Stimulated activated CD8-positive, alpha-beta memory T cell treated with anti-CD3 and anti-CD28 coated beads, Interleukin-7, amount 100 ng/mL, for 1 hour (primary cell): Measurements from ENCODE around the gene RITA1.
"Not testable (repeated sequence)": the region's sequence is repeated elsewhere in the genome, so short reads cannot be mapped to it uniquely, and the experiment has no call there.

Experiments used
- DNase-seq, 2 donors: peaks; one replicate each; pipeline ENCODE4 v3.0.0-alpha.2; 2020; ENCODE audit warnings: low read depth in 2 of 2

RITA1 gene

GRCh38 chr12:113203852-113204760, 18.6 kb downstream of the RITA1 start:
- no peak for DNase-seq

GRCh38 chr12:113204804-113205203, 19.3 kb downstream of the RITA1 start:
- no peak for DNase-seq

- DNase-seq: not testable (repeated sequence)
Measured at GRCh38 chr12:113206802-113207201, 21.3 kb downstream of the RITA1 start.

GRCh38 chr12:113207613-113208040, 22.1 kb downstream of the RITA1 start:
- no peak for DNase-seq

GRCh38 chr12:113208041-113208934, 22.8 kb downstream of the RITA1 start:
- peak; percentile 20 to 37 for DNase-seq

GRCh38 chr12:113211160-113211559, 25.6 kb downstream of the RITA1 start:
- no peak for DNase-seq

GRCh38 chr12:113214895-113215400, 29.4 kb downstream of the RITA1 start:
- no peak for DNase-seq

- DNase-seq: no peak
Measured at GRCh38 chr12:113216027-113216426, 30.5 kb downstream of the RITA1 start.

GRCh38 chr12:113220593-113221180, 35.2 kb downstream of the RITA1 start:
- no peak for DNase-seq

- DNase-seq: peak; percentile 96
Measured at GRCh38 chr12:113221181-113221996, 35.9 kb downstream of the RITA1 start, which contains the start of gene TPCN1. Gene TPCN1 (plus strand): TSS chr12:113221464. CDS start chr12:113226853, 5,389 bp downstream.

- no peak for DNase-seq
Measured at GRCh38 chr12:113221997-113222729, 36.6 kb downstream of the RITA1 start.

- DNase-seq: no peak
Measured at GRCh38 chr12:113222730-113223531, 37.4 kb downstream of the RITA1 start.

- no peak for DNase-seq
Measured at GRCh38 chr12:113224955-113225354, 39.4 kb downstream of the RITA1 start.

- DNase-seq: no peak
Measured at GRCh38 chr12:113226696-113227568, 41.4 kb downstream of the RITA1 start.

GRCh38 chr12:113227686-113228391, 42.3 kb downstream of the RITA1 start:
- DNase-seq: no peak

- no peak for DNase-seq
Measured at GRCh38 chr12:113228394-113229028, 43.0 kb downstream of the RITA1 start.
